NCI-H146 (cell line): ENCODE measurements around the gene KIF5B.
A peak's percentile ranks its signal among the peaks of the same experiment; 100 is the strongest.
"Not testable (repeated sequence)": the region's sequence is repeated elsewhere in the genome, so short reads cannot be mapped to it uniquely, and the experiment has no call there.

Experiments
- DNase-seq: peaks from one replicate; lab custom pipeline; 2025; lab: John Stamatoyannopoulos, UW

The KIF5B gene

GRCh38 chr10:32059472-32059871 lies 3.2 kb upstream of the KIF5B start:
- peak; percentile 19 for DNase-seq

DNA sequence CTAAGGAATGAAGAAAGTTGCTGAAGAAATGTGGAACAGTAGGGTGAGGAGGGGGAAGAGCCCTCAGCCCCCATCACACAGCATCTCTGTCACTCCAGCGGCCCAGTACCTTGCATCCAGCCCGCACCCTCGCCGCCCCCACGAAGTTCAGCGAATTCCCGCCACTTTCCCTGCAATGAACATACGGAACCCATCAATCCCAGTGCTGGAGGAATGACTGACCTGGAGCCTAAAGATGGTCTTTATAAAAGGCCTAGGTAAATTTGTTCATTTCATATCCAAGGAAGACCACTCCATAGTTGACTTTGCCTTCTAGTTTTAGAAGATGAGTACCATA lies 779 bp upstream of the KIF5B start:
- no peak for DNase-seq

- DNase-seq: peak; percentile 88
These were observed 618 bp downstream of the KIF5B start for GRCh38 chr10:32055478-32056135.

- peak; percentile 19 for DNase-seq
These were observed 2.1 kb downstream of the KIF5B start for GRCh38 chr10:32054094-32054493.

DNA sequence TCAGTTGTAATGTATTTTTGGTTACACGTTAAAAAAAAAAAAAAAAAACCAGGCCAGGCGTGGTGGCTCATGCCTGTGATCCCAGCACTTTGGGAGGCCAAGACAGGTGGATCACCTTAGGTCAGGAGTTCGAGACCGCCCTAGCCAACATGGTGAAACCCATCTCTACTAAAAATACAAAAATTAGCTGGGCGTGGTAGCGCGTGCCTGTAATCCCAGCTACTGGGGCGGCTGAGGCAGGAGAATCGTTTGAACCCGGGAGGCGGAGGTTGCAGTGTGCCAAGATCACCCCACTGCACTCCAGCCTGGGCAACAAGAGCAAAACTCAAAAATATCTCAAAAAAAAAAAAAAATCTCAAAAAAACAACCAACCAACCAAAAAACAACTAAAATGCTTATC lies 2.8 kb downstream of the KIF5B start:
- not testable (repeated sequence) for DNase-seq

- DNase-seq: no peak
These were observed 4.3 kb downstream of the KIF5B start for GRCh38 chr10:32051926-32052325.

DNA sequence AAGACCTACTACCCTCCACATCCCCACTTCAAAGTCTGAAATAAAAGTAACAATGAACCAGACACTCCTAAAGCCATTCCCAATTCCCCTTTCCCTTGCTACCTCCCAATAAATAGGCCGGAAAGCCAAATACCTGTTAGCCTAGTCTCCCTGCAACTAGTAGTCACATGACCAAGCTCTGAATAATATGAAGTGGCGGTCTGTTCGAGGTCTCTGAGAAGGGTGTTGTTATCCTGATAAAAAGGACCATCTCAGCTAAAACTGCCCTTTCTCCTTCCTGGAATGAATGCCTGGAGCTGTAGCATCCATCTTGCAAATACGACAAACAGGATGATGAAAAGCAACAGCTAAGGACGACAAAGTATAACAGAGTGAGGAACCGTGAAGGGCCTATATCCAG lies 6.0 kb downstream of the KIF5B start:
- DNase-seq: no peak

- no peak for DNase-seq
These were observed 7.1 kb downstream of the KIF5B start for GRCh38 chr10:32049113-32049512.

DNA sequence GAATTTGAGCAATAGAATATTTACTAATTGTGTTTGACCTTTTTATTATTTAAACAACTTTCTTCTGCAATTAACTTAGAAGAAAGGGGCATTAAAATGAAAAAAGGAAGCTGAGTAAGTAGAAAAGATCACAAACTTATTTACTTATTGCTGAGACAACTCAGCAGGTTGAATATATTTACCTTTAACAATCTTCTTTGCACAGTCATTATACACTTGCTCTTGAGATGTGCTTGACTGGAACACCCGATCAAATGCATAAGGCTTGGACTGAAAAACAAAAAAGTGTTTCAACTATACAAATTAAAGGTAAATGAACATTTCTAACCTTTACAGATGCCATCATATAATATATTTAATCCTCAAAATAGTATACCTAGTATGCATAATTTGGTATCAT lies 7.9 kb downstream of the KIF5B start:
- DNase-seq: no peak

GRCh38 chr10:32047881-32048280 lies 8.3 kb downstream of the KIF5B start:
- no peak for DNase-seq

GRCh38 chr10:32046151-32046550 lies 10.1 kb downstream of the KIF5B start:
- no peak for DNase-seq

- DNase-seq: not testable (repeated sequence)
These were observed 13.5 kb downstream of the KIF5B start for GRCh38 chr10:32042730-32043129.

DNA sequence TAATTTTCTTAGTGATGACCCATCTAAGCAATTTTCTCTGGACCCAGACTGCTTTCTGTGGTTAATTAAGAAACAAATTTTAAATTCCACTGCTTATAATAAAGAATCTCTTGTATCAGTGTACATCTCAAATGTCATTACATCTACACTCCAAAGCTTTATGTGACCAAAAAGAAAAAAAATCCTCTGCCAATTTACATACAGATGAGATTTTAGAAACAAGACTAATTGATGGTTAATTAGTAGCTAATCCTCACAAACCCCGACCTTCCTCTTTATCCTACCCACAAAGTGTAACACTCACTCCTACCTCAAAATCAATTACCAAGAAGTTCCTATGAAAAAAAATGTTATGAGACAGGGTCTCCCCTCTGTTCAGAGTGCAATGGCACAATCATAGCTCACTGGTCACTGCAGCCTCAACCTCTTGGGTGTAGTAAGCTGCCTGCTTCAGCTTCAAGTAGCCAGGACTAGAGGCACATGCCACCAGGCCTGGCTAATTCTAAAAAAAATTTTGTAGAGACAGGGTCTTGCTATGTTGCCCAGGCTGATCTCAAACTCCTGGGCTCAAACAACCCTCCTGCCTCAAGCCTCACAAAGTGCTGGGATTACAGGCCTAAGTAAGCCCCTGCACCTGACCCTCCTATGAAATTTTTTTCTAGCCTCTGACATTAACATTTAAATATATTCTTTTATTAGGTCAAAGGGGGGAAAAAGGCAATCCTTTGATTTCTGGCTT lies 14.8 kb downstream of the KIF5B start:
- DNase-seq: no peak

DNA sequence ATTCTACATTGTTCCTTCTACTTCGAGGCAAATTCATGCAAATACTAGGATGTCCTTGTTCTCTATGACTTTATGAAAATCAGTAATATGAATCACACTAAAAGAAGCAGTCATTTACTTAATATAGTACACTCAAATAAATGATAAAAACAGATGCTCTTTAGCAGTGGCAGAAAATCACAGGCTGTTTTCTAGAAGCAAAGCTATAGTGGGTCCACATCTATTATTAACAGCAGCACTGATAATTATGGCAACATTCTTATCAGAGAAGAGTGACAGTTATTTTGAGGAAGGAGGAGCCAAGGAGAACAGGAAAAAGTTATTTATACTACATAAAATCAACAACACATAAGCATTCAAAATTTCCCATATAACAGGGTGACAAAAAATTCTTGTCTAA lies 16.5 kb downstream of the KIF5B start:
- no peak for DNase-seq

DNA sequence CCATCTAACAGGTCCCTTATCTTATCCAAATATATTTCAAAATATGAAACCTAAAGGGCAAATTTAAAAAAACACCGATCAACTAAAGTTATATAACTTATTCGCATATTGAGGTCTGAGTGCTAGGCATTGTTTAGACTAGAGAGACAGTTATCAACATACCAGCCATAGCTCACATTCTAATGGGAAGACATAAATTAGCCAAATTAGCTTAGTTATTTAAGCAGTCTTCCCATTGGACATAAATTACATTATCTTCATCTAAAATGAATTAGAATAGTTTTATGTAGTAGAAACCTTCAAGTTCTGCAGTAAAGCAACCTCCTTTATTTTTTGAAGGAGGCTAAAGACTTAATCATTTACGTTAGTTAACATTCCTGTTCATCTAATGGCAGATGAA lies 17.4 kb downstream of the KIF5B start:
- no peak for DNase-seq

GRCh38 chr10:32036922-32037321 lies 19.3 kb downstream of the KIF5B start:
- no peak for DNase-seq

DNA sequence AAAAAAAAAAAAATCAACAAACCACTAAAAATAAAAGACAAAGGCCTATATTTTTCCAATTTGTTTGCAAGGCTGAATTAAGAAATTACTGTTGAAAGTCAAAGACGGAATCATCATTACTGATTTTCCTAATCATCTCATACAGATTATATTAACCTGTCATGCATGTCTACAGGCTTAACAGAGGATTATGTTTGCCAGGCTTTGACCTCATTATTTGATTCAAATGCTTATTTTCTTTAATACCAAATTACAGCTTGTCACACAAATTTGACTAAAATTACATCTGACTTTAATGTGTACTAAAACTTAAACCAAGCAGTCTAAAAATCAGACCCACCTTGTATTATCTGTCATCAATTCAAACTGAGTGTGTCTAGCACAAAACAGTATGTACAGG lies 21.2 kb downstream of the KIF5B start:
- DNase-seq: no peak

- no peak for DNase-seq
These were observed 23.1 kb downstream of the KIF5B start for GRCh38 chr10:32033171-32033570.

GRCh38 chr10:32031920-32032319 lies 24.3 kb downstream of the KIF5B start:
- no peak for DNase-seq

GRCh38 chr10:32031424-32031823 lies 24.8 kb downstream of the KIF5B start:
- no peak for DNase-seq

DNA sequence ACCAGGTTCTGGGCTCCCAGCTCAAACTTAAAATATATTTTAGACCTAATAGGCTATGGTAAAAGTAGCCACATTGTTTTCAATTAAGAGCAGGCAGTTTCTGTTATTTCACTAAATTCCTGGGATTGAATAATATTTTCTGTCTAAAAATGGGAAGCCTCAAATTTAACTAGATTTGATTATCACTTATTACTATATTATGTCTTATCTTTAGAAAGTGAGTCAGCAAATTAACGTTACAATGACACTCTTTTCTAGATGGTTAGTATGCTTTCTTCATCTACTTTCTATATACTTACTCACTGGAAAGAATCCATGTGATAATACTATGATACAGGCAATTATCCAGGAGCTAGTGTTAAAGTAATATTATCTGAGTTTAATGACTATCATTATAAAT lies 27.5 kb downstream of the KIF5B start:
- no peak for DNase-seq

- DNase-seq: no peak
These were observed 33.0 kb downstream of the KIF5B start for GRCh38 chr10:32023264-32023663.

GRCh38 chr10:32017044-32017443 lies 39.2 kb downstream of the KIF5B start:
- no peak for DNase-seq

DNA sequence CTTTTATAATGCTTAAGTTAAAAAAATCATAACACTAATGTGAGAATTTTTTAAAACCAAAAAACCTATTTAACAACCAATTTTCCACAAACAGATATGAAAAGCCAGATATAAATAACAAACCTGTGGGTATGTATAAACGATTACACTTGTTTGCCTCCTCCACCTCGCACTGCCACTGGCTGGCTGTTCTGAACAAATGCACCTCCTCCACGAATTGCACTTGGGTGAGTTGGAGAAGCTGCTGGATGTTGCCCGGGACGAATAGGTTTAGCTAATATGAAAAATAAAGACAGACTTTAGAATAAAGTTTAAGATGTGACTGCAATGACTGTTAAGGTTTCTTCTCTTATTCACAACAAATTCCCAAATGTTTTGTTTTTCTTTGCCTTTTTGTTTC lies 40.8 kb downstream of the KIF5B start:
- DNase-seq: no peak
